Left renal pelvis (tissue), 4 donors: ENCODE results near the gene PSMB3. TPM values are rescaled to one million over a fixed set of nuclear protein-coding genes. Genes with fewer than 3 reads are reported as not detected.
"Not testable (repeated sequence)": the region's sequence is repeated elsewhere in the genome, so short reads cannot be mapped to it uniquely, and the experiment has no call there.

ENCODE experiments used
- DNase-seq, 4 donors: peaks; one replicate each; pipeline ENCODE4 v3.0.0-alpha.2; 2013; ENCODE audit warnings: low read depth in 4 of 4, low spot score in 3 of 4
- polyA plus RNA-seq, 4 donors: library from polyadenylated mRNA; unstranded; fragments of 120-200 nt; gene quantifications; one replicate each; pipeline ENCODE4 v1.2.1, GENCODE V29; 2013; ENCODE audit not compliant: insufficient read length in 4 of 4

Gene PSMB3
- polyA plus RNA-seq, 4 donors: 77.4 to 124 (median 113) TPM

- no peak for DNase-seq
Observed at GRCh38 chr17:38715216-38715943, 37.2 kb upstream of the PSMB3 start.

DNA sequence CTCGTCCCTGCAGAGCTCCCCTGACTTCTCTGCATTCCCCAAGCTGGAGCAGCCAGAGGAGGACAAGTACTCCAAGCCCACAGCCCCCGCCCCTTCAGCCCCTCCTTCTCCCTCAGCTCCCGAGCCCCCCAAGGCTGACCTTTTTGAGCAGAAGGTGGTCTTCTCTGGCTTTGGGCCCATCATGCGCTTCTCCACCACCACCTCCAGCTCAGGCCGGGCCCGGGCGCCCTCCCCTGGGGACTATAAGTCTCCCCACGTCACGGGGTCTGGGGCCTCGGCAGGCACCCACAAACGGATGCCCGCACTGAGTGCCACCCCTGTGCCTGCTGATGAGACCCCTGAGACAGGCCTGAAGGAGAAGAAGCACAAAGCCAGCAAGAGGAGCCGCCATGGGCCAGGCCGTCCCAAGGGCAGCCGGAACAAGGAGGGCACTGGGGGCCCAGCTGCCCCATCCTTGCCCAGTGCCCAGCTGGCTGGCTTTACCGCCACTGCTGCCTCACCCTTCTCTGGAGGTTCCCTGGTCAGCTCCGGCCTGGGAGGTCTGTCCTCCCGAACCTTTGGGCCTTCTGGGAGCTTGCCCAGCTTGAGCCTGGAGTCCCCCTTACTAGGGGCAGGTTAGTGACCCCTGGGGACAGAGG is 36.1 kb upstream of the PSMB3 start:
- no peak for DNase-seq

GRCh38 chr17:38717139-38717745 is 35.3 kb upstream of the PSMB3 start:
- no peak for DNase-seq

DNA sequence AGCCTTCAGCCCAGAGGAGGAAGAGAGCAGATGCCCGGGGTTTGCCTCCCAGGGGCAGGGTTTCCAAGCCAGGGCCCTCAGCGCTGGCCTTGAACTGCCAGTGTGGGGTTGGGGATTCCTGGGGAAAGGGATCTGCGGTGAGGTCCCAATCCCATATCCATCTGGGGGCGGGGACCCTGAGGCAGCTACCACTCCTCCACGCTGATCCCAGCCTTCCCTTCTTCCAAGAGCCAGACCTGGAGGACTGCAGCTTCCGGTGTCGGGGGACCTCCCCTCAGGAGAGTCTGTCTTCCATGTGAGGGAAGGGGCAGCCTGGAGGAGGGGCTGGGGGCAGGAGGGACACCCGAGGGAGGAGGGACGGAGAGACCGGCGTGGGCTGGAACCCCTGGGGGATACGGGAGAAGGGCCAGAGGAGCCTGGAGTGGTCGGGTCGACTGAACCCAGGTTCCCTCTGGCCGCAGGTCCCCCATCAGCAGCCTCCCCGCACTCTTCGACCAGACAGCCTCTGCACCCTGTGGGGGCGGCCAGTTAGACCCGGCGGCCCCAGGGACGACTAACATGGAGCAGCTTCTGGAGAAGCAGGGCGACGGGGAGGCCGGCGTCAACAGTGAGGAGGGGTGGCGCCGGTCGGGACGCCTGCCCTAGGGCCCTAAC is 33.1 kb upstream of the PSMB3 start:
- DNase-seq: no peak

DNA sequence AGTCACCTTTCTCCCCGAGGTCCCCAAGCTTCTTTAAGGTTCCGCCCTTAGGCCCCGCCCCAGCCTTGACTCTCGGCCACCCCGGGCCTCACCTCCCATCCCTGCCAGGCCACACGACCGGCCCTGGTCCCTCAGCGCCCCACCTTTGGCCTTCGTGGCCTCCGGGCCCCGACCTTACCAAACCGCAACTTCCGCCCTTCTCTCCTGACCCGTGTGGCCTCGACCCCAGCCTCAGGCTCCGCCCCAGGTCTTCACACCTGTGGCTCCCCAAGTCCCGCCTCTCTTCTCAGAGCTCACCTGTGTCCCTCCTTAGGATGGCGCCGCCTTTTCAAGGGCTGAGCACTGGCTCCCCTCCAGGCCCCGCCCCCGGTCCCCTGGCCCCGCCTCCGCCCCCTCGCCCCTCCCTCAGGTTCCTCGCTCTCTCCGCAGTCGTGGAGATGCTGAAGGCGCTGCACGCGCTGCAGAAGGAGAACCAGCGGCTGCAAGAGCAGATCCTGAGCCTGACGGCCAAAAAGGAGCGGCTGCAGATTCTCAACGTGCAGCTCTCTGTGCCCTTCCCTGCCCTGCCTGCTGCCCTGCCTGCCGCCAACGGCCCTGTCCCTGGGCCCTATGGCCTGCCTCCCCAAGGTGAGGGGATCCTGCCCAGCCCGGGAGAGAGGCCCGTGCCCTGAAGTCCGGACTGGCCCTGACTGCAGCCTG is 32.4 kb upstream of the PSMB3 start:
- DNase-seq: no peak

- no peak for DNase-seq
Observed at GRCh38 chr17:38720941-38721340, 31.6 kb upstream of the PSMB3 start.

- DNase-seq: no peak
Observed at GRCh38 chr17:38721802-38722201, 30.7 kb upstream of the PSMB3 start.

- DNase-seq: no peak
Observed at GRCh38 chr17:38724337-38724988, 28.1 kb upstream of the PSMB3 start.

DNA sequence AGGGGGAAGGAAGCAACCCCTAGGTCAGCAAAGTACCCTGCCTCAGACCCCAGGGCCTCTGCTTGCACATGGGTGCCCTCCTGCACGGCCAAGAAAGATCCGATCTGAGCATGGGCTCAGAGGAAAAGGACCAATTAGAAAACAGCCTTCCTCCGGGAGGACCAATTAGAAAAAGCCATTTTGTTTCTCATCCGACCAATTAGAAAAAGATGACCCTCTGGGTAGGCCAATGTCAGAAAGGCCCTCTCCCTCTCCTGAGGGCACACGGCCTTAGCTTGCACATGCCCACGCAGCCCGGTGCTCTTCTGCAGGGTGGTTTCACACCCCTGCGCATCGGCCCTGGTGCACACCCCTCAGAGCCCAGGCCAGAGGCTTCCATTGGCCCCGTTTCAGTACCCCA is 27.5 kb upstream of the PSMB3 start:
- DNase-seq: no peak

DNA sequence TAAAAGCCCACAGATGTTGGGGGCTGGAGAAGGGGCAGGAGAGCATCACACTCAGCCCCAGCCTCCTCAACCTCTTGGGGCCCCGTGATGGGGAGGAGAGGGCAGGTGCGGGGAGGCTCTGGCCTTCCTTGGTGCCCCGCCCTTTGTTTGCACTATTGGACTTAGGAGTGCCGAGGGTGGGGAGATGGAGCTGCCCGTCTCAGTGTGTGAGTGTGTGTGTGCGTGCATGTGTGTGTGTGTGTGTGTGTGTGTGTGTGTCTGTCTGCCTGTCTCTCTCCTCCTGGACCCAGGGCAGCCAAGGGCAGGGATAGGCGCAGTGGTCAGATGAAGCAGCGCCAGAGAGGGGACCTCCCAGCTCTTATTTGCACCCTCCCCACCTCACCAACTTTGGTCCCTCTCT is 26.4 kb upstream of the PSMB3 start:
- DNase-seq: not testable (repeated sequence)

- no peak for DNase-seq
Observed at GRCh38 chr17:38727736-38728135, 24.8 kb upstream of the PSMB3 start.

- no peak for DNase-seq
Observed at GRCh38 chr17:38728290-38728831, 24.2 kb upstream of the PSMB3 start.

DNA sequence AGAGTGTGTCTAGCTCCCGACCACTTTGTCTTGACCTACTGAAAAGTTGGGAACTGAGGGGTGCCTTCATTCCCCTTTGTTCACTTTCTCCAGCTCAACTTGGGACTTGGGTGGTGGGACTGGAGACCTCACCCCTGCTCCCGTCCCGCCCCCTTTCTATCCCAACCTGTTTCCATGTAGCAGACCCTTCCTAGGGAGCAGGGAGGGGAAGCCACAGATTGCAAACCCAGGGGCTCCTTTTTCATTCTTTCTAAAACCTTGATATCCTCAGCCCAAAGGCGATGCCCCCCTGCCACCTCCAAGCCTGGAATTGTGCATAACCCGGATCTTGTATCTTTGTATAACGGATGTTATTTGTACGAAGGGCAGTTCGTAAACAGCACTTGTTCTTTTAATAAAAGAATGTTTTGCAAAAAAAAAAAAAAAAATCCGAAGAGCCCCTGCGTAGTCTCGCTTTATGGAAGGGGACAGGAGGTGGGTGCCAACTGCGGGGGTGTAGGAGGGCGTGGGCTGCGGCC is 23.1 kb upstream of the PSMB3 start:
- DNase-seq: no peak

- no peak for DNase-seq
Observed at GRCh38 chr17:38729886-38730525, 22.5 kb upstream of the PSMB3 start, which contains the start of gene CISD3. Gene CISD3, plus strand, starts transcription at chr17:38730341. Its CDS starts 18 bp downstream, at chr17:38730359.

GRCh38 chr17:38730526-38731379 is 21.8 kb upstream of the PSMB3 start:
- no peak for DNase-seq

DNA sequence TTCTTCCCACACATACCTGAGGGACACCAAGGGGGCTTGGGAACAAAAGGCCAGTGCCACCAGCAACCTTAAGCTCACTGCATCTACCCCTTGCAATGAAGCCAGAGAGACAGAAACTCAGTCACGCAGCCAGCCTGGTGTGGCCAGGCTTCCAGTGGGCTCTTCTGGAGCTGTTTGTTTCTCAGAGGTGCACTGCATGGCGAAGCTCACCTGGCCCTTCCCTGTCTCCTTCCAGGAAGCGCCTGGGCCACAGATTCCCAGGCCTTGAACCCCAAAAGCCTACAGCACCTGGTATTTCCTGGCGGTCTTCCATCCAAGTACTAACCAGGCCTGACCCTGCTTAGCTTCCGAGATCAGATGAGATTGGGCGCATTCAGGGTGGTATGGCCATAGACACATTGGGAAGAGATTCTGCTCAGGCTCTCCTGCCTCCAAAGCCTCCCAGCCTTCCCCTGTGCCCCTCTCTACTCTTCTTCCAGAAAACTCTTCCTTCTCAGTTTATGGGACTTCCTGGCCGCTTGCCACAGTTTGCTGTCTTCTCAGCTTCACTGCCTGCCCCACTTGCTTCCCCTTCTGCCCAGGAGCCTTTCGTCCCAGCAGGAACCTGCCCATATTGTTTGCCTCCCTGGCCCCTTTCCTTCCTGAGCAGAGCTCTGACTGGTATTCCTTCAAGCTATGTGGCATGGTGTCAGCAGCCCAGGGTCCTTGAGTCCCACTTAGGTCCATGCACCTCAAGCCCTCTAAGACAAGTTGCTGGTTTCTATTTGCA is 20.8 kb upstream of the PSMB3 start:
- DNase-seq: no peak
